Iris pigment epithelial cell (primary cell): ENCODE measurements around the gene LRRC4.

Experiments
- DNase-seq: peaks from one replicate; pipeline ENCODE4 v3.0.0-alpha.2; 2011; ENCODE audit warnings: low read depth

LRRC4 gene

GRCh38 chr7:128059143-128059988 is 28.1 kb upstream of the LRRC4 start:
- no peak for DNase-seq

- no peak for DNase-seq
These were observed 26.7 kb upstream of the LRRC4 start for GRCh38 chr7:128057909-128058308.

GRCh38 chr7:128056901-128057300 is 25.7 kb upstream of the LRRC4 start:
- peak; percentile 94 for DNase-seq

- DNase-seq = no peak
These were observed 24.4 kb upstream of the LRRC4 start for GRCh38 chr7:128055637-128056036.

GRCh38 chr7:128054511-128054910 is 23.3 kb upstream of the LRRC4 start:
- no peak for DNase-seq

GRCh38 chr7:128053991-128054390 is 22.8 kb upstream of the LRRC4 start:
- DNase-seq = no peak

GRCh38 chr7:128053023-128053422 is 21.8 kb upstream of the LRRC4 start:
- DNase-seq = peak; percentile 41

- no peak for DNase-seq
These were observed 21.2 kb upstream of the LRRC4 start for GRCh38 chr7:128052404-128052803.

- no peak for DNase-seq
These were observed 14.5 kb upstream of the LRRC4 start for GRCh38 chr7:128045766-128046165.

- no peak for DNase-seq
These were observed 13.9 kb upstream of the LRRC4 start for GRCh38 chr7:128045158-128045557.

GRCh38 chr7:128044064-128044463 is 12.8 kb upstream of the LRRC4 start:
- no peak for DNase-seq

- no peak for DNase-seq
These were observed 10.8 kb upstream of the LRRC4 start for GRCh38 chr7:128042012-128042411.

GRCh38 chr7:128041203-128041602 is 10.0 kb upstream of the LRRC4 start:
- peak; percentile 78 for DNase-seq

GRCh38 chr7:128040205-128040604 is 9.0 kb upstream of the LRRC4 start:
- no peak for DNase-seq

- DNase-seq = no peak
These were observed 8.3 kb upstream of the LRRC4 start for GRCh38 chr7:128039544-128039953.

GRCh38 chr7:128037880-128038619 is 6.8 kb upstream of the LRRC4 start:
- DNase-seq = no peak

GRCh38 chr7:128037081-128037480 is 5.8 kb upstream of the LRRC4 start:
- no peak for DNase-seq

- no peak for DNase-seq
These were observed 5.1 kb upstream of the LRRC4 start for GRCh38 chr7:128036226-128036940.

- peak; percentile 25 for DNase-seq
These were observed 4.5 kb upstream of the LRRC4 start for GRCh38 chr7:128035712-128036111.

- no peak for DNase-seq
These were observed 3.6 kb upstream of the LRRC4 start for GRCh38 chr7:128034825-128035224.

- no peak for DNase-seq
These were observed 2.0 kb upstream of the LRRC4 start for GRCh38 chr7:128033246-128033645.

- DNase-seq = peak; percentile 39
These were observed 1.5 kb upstream of the LRRC4 start for GRCh38 chr7:128032605-128033235.
